A673 (cell line): ENCODE measurements around the gene LIN7B.

ENCODE experiments used
- CTCF ChIP-seq: fragments of 300-800, 200-600 bp; sonication (generic); conservative IDR thresholded peaks from 2 replicates; pipeline ENCODE4 v1.5.1; 2017; ENCODE audit warnings: low read depth, mild to moderate bottlenecking, antibody characterized with exemption, low read length, moderate library complexity, mixed read lengths
- EZH2 ChIP-seq: fragments of 200-600 bp; sonication (generic); IDR thresholded peaks from 2 replicates; pipeline ENCODE4 v1.6.1; 2017; ENCODE audit warnings: borderline replicate concordance, low read depth, mild to moderate bottlenecking, mixed read lengths, antibody characterized with exemption, low read length; ENCODE audit not compliant: poor library complexity, severe bottlenecking

GRCh38 chr19:49098795-49099194, 15.4 kb upstream of the LIN7B start:
- TF ChIP-seq CTCF (no peak), EZH2 (no peak)
